NCI-H2227 (cell line): ENCODE results near the gene MRRF.
"Not testable (repeated sequence)": the region's sequence is repeated elsewhere in the genome, so short reads cannot be mapped to it uniquely, and the experiment has no call there.

Experiments used
- DNase-seq: peaks from one replicate; lab custom pipeline; 2025; ENCODE audit not compliant: unreplicated experiment; lab: John Stamatoyannopoulos, UW

The MRRF gene

DNA sequence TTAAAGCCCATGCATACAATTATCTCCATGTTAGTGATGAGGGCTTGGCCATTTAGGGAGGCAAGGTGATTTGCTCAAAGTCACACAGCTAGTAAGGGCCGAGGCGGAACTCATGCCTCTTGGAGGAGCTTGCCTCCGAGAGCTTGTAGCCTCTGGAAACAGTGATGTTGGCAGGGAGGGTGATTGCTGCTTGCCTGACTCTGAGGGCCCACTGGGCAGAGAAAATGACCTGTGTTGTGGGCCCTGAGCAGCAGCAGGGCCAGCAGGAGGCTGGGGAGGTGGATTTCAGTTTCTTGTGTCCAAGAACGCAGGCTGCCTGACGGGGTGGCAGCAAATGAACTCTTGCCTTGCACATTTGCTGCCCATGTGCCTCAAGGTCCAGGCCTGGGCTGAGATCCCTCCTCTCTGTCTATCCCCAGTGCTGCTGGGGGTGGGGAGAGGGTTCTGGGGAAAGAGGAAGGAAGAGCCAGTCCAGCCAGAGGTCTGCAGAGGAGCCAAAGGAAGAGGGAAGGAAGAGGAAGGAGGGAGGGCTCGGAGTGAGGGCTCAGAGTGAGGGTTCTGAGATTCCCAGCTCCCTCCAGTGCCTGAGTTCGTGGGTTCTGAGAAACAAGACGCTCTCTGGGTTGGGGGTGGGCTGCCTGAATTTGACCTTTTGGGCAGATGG is 90.0 kb downstream of the MRRF start:
- DNase-seq: no peak

- DNase-seq: no peak
Measured at GRCh38 chr9:122355336-122355875, 90.7 kb downstream of the MRRF start.

DNA sequence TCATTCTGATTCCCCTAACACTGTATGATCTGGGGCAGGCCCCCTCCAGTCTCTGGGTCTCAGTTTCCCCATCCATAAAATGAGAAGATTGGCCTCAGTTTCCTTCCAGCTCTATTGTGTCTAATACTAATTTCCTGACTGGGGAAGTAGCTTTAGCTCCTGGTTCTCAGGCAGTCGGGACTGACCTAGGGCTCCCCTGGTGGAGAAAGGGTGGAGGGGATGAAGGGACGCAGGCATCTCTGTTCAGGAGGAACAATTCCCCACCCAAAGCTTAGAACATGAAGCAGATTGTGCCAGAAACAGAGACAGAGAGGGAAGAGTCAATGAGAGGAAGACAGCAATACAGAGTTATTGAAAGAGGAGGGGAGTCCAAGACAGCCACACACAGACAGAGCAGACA is 91.9 kb downstream of the MRRF start:
- no peak for DNase-seq

DNA sequence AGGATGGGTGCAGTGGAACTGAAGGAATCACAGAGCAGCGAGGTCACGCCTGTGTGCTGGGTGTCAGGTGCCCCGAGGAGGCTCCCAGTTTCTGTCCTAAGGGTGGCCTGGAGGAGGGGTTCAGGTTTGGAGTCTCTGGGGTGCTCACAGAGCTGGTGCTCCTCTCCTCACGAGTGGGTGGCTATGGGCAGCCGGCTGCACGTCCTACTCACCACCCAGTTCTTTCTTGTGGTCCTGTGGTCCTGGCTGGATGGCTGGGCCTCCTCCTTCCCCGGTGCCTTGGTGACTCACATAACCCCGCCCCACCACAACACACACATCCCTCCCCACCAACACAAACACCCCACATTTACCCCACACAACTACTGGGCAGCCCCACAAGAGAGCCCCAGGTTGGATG is 96.2 kb downstream of the MRRF start:
- no peak for DNase-seq

DNA sequence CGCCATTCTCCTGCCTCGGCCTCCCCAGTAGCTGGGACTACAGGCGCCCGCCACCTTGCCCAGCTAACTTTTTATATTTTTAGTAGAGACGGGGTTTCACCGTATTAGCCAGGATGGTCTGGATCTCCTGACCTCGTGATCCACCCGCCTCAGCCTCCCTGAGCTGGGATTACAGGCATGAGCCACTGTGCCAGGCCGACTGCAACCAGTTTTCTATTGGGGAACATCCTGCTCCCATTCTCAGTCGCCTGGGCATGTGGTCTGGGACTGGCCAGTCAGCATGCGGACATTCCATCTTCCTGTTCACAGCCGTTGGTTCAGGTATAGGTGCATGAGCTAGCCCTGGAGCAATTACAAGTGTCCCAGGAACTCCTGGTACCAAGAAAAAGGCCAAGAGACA is 98.4 kb downstream of the MRRF start:
- DNase-seq: not testable (repeated sequence)

DNA sequence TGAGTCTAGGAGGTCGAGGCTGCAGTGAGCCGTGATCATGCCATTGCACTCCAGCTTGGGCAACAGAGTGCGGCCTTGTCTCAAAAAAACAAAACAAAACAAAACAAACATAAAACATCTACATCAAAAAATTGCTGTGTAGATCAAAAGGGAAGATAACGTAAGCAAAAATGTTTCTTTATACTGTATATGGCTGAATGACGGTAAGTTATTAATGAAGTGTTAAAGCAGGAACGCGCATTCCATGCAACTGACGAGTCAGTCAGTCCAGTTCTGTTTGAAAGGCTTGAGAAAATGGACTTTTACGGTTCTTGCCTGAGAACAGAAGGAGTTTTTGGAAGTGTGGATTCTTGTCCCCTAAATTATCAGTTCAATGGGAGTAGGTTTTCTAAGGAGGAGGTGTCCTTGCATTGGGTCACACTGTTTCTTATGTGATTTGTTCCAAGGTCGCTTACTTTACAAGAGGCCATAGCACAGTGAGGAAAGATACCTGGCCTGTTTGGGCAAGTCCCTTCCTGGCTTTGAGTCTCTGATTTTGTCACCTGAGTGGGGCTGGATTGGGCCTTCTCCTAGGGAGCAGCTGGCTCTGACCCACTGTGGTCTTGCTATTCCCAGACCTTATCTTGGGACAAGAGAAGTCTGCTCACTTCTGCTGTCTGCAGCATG is 99.6 kb downstream of the MRRF start:
- DNase-seq: no peak

GRCh38 chr9:122364783-122365150 is 100.1 kb downstream of the MRRF start:
- DNase-seq: no peak

DNA sequence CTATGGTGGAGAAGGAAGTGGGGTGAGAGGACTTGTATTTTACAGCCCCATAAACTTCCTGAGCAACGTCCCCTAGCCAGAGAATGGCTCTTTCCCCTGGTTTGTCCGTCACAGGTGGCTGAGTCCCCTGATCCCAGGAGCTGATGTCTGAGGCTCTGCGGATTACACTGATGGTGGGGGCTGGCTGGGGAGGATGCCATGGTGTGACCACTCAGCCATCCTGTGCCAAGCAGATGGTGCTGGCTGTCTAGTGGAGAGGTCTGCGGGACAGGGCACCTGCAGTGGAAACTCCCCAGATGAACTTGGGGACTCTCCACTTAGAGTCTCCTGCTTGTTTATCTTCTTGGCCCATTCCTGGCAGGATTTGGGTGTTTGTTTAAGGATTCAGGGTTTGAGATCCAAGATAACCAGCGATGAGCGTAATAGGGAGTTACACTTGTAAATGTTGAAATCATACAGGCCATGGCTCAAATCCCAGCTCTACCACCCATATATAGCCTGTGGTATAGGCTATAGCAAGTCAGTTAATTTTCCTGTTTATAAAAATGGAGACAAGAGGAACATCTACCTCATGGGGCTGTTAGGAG is 101.5 kb downstream of the MRRF start:
- DNase-seq: no peak

DNA sequence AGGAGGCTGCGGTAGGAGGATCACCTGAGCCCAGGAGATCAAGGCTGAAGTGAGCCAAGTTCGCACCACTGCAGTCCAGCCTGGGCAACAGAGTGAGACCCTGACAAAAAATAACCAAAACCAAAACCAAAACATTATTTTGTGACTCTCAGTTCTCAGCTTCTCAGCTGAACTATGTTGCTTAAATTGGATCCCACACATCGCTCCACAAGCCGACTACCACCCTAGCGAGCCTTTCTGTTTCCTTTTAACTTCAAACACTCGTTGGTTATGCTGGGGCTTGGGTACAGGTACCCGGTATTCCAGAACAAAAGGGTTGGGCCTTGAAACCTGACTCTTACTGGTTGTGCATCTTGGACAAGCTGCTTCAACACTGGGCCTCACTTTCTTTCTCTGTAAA is 102.4 kb downstream of the MRRF start:
- no peak for DNase-seq

- no peak for DNase-seq
Measured at GRCh38 chr9:122367774-122368460, 103.2 kb downstream of the MRRF start.

DNA sequence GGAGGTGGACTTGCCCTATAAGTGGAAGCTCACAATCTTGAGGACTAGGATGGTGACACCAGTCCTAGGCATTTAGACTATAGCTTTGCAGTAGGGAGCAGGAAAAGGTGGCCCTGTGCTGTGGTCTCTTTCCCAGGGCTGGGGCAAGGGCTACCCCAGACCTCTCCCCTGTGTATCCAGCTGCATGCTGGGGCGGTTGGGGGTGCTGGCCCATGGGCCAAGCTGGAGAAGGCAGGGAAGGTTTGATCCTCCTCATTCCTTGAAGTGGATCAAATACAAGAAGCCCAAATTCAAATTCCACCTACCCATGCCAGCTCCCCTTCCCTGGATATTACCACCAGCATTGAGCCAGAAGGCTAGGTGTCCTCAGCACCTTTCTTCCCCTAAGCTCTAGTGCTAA is 104.0 kb downstream of the MRRF start:
- no peak for DNase-seq

GRCh38 chr9:122370303-122370702 is 105.6 kb downstream of the MRRF start:
- DNase-seq: no peak

DNA sequence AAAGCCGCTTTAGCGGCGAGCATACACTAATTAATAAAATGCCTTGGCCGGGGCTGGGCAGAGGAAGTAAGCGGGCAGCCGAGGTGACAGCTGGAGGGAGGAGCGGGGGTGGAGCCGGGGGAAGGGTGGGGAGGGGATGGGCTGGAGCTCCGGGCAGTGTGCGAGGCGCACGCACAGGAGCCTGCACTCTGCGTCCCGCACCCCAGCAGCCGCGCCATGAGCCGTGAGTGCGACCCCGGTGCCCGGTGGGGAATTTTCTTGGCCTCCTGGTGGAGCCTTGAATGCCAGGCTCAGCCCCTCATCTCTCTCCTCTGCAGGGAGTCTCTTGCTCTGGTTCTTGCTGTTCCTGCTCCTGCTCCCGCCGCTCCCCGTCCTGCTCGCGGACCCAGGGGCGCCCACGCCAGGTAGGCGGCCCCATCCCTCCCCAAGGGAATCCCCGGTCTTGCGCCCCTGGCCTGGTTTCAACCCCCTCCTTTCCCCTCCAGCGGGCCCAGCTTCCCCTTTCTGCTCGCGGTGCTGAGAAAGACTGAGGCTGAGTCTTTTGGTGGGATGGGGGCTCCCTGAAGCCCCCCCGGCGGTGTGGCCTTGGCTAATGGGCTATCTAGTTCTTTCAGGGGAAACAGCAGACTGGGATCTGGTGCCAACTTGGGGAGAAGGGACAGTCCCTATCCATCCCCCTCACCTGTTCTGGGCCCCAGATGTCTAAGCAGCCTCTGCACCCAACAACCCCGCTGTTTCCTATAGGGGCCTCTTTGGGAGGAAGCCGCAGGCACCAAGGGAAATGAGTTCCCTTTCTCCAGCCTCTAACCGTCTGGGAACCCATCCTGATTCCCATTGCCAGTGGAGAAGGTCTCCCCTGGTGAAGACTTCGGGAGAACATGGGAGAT is 106.4 kb downstream of the MRRF start, which contains the start of gene PTGS1:
PTGS1 (plus strand) TSS at position 156 of the 887 bp plus-strand sequence; CDS start at position 217, 61 bp downstream.
- DNase-seq: peak; percentile 25

DNA sequence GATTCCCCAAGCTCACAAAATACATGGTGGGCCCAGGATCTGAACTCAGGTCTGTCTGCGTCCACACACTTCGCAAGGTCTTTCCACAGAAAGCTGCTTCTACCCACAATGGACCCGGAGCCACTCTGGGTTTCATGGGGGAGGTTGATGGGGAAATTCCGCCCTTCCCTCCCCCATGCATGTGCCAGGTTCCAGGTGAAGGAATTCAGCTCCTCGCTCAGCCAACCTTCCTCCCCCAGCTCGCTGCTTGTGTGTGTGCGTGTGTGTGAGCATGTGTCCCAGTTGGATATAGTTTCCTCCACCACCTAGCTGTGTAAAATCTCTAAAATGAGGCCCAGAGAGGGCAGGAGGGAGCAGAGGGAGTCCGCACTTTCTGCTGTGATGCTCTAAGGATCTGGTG is 107.2 kb downstream of the MRRF start:
- DNase-seq: no peak

DNA sequence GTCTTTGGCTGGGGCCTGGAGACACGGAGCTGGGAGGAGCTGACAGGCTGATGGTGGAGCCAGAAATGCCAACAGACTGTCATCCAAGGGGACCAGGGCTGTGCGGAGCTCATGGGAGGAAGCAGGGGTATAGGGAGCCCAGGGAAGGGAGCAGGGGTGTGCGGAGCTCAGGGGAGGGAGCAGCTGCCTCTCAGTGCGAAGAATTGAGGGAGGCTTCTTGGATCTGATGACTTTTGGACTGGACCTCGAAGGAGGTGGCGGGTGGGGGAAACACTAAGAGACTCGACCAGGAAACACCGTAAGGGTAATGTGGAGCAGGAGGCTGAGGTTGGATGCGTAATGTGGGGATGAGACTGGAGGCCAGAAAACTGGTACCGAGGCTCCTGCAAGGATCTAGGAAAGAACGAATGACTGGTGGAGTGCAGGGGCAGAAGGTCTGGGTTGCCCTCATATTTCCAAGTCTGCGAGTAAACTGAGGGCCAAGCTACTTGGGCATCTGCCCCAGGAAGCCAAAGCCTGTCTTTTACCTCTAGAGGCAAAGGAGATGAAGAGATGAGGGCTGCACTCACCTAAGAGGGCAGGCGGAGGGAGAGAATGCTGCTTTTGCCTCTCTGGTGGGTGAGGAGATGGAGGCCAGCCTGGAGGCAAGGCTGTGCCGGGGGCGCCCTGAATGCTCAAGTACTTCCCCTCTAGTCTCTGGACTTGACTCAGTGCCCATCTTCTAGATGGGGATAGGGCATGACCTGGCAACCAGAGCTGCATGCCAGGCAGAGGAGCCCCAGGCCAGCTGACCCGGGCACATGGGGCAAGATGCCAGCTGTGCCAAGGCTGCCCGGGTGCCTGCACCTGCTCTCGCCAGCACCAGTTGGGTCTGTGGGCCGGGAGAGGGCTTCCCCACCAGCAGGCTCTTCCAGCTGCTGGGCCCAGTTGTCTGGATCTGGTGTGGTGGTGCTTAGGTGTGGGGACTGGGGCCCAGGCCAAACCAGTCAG is 108.5 kb downstream of the MRRF start:
- DNase-seq: no peak

GRCh38 chr9:122374885-122375420 is 110.3 kb downstream of the MRRF start:
- peak; percentile 41 for DNase-seq

- DNase-seq: no peak
Measured at GRCh38 chr9:122376796-122377195, 112.1 kb downstream of the MRRF start.

DNA sequence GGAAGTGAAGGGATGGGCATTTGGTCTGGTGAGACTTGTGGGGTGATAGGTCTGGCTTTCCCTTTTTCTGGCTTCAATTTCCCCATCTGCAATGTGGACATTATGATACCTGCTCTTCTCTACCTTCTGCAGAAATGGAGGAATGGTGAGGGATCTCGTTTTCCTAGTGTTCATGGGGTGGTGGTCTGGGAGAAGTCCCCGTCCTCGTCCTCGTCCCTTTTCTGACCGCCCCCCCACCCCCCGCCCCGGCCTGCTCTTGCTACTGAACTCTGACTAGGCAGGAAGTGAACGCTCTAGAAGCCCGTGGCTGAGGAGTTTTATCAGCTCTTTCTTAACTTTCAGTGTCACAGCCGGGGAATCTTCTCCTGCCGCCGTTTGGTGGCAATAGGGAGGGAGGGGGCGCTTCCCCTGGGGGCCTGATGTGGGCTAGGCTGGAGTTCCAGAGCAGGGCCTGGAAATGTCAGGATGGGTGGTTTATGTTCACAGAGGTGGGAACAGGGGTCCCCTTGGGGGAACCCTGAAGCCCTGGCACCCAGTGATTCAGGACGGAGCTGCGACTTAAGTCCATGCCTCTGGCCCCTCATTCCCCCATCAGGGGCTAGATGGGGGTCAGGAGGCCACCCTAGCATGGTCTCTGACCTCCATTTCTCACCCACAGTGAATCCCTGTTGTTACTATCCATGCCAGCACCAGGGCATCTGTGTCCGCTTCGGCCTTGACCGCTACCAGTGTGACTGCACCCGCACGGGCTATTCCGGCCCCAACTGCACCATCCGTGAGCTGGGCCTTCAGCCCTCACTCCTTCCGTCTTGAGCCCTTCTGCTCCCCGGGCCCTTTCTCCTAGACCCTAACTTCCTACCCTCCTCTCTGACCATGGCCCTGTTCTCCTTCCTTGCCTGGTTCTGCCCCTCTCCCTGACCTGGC is 112.8 kb downstream of the MRRF start:
- DNase-seq: no peak
